Lung (tissue), 16 donors: ENCODE measurements around the gene MYO5A. TPM values are rescaled to one million over a fixed set of nuclear protein-coding genes. Genes with fewer than 3 reads are reported as not detected.
"Not testable (repeated sequence)": the region's sequence is repeated elsewhere in the genome, so short reads cannot be mapped to it uniquely, and the experiment has no call there.

ENCODE experiments used
- ATAC-seq: fragments of 200-7000 bp; cut with Tn5 transposase; one replicate; pipeline ENCODE4 v1.9.1; 2020; ENCODE audit warnings: moderate number of reproducible peaks; ENCODE audit not compliant: insufficient read depth, low FRiP score
- DNase-seq, 3 donors: peaks; one replicate each; pipeline ENCODE4 v3.0.0-alpha.2; 2013 to 2017
- H3K27ac ChIP-seq, 2 donors: one replicate each; pipeline ENCODE4 v1.5.1; 2013; ENCODE audit warnings: mild to moderate bottlenecking in 2 of 2, moderate library complexity in 2 of 2, control low read depth in 1 of 2, inconsistent platforms in 1 of 2, low read depth in 1 of 2, low read length in 1 of 2
- H3K27me3 ChIP-seq, 3 donors: one replicate each; pipeline ENCODE4 v1.5.1; 2013; ENCODE audit warnings: low read length in 2 of 3; ENCODE audit not compliant: control insufficient read depth in 3 of 3, insufficient read depth in 3 of 3
- H3K36me3 ChIP-seq, 4 donors: one replicate each; pipeline ENCODE4 v1.5.1; 2013; ENCODE audit warnings: low read length in 4 of 4, mild to moderate bottlenecking in 1 of 4, moderate library complexity in 1 of 4; ENCODE audit not compliant: control insufficient read depth in 4 of 4, insufficient read depth in 4 of 4
- H3K4me1 ChIP-seq, 5 donors: one replicate each; pipeline ENCODE4 v1.5.1; 2013; ENCODE audit warnings: low read length in 5 of 5, mild to moderate bottlenecking in 2 of 5, moderate library complexity in 1 of 5; ENCODE audit not compliant: control insufficient read depth in 5 of 5, insufficient read depth in 5 of 5
- H3K4me3 ChIP-seq: one replicate; pipeline ENCODE4 v1.5.1; 2013; ENCODE audit warnings: mild to moderate bottlenecking, control low read depth, moderate library complexity
- H3K9ac ChIP-seq, 2 donors: one replicate each; pipeline ENCODE4 v1.5.1; 2013; ENCODE audit warnings: low read length in 2 of 2, control low read depth in 1 of 2; ENCODE audit not compliant: insufficient read depth in 1 of 2
- H3K9me3 ChIP-seq, 4 donors: one replicate each; pipeline ENCODE4 v1.5.1; 2013; ENCODE audit warnings: low read length in 3 of 4, mild to moderate bottlenecking in 1 of 4, moderate library complexity in 1 of 4; ENCODE audit not compliant: control insufficient read depth in 4 of 4, insufficient read depth in 3 of 4
- CTCF ChIP-seq: IDR thresholded peaks from 2 replicates; pipeline ENCODE4 v1.5.1; 2012; ENCODE audit warnings: mild to moderate bottlenecking; ENCODE audit errors: control extremely low read depth, extremely low read depth
- WGBS, 2 donors: extraction: QIAGEN DNeasy Blood & Tissue Kit; methylation state at CpG; one replicate each; pipeline ENCODE4 v1.1.7; 2013; 5-methylcytosine and 5-hydroxymethylcytosine counted together
- long read RNA-seq, 5 donors: transcript quantifications; one replicate each; lab custom pipeline, GENCODE V29; 2026
- polyA plus RNA-seq, 2 donors: library from polyadenylated mRNA; stranded (reverse); fragments of 200-250 nt; gene quantifications; one replicate each; pipeline ENCODE4 v1.2.1, GENCODE V29; 2013
- total RNA-seq, 2 donors: library from RNA; depleted of rRNA in 1 of 2; stranded (reverse); fragments of >200 nt in 1 of 2; gene quantifications; one replicate each; pipeline ENCODE4 v1.2.1, GENCODE V29; 2014 to 2021
- donor health status: control.
- donor health status: control.
- donor health status: Bipolar disorder and iron deficiency.
- donor health status: healthy.
- donor health status: DM: yes; HTN: yes; CAD: no.

The MYO5A gene
- 10 to 100 TPM; 15.1 to 30.5 TPM for total RNA-seq
- polyA plus RNA-seq: 10 to 100 TPM in 1 of 2 donors, 1 to 10 TPM in 1; 4.5 to 11.5 TPM
- long read RNA-seq, donor 1: 0 reads
- long read RNA-seq, donor 2: 0 reads
- long read RNA-seq, donor 3: 0 reads
- long read RNA-seq, donor 4: 0 reads
- long read RNA-seq, donor 5, partial matches to known transcripts: 8 of 9 reads
- long read RNA-seq, donor 5, other reads (novel, unspliced or antisense): 0 of 9 reads

- no peak for TF ChIP-seq CTCF
- Histone ChIP-seq H3K36me3 (no peaks in the 10 kb centered on the region), H3K27ac (peak within 1 kb of the TSS; percentile 87), H3K4me1 (peaks cover 3 to 13% (median 4%) of the 10 kb centered on the region in 5 donors), H3K9me3 (no peaks in the 10 kb centered on the region), H3K27me3 (peaks cover 0 to 46% (median 42%) of the 10 kb centered on the region in 3 donors), H3K4me3 (peak within 1 kb of the TSS; percentile 91), H3K9ac (peak within 1 kb of the TSS in 1 of 2 donors; percentile 65)
- ATAC-seq (peak; percentile 96), DNase-seq (peak; percentile 60 to 74 (median 71))
- WGBS, 2 donors: 0 to 1% methylated on average over 68 to 103 of the region's 103 CpGs
Observed at GRCh38 chr15:52528564-52529340, at the start of gene MYO5A. TSS of gene MYO5A (minus strand) at chr15:52528880. CDS start at chr15:52528806, 74 bp downstream.

- WGBS, 2 donors: 97 to 98% methylated on average over 2 of the region's 2 CpGs
- no peak for ATAC-seq
- no peaks in the 10 kb centered on the region for H3K9me3 ChIP-seq
Observed at GRCh38 chr15:52576692-52577091, 48.0 kb upstream of the MYO5A start.

GRCh38 chr15:52575573-52575972, 46.9 kb upstream of the MYO5A start:
- H3K9me3 ChIP-seq, H3K27ac ChIP-seq, H3K9ac ChIP-seq, H3K36me3 ChIP-seq, H3K4me3 ChIP-seq, H3K27me3 ChIP-seq, H3K4me1 ChIP-seq, ATAC-seq, DNase-seq: not testable (repeated sequence)
- 84 to 90% methylated on average over 7 of the region's 7 CpGs for WGBS, 2 donors

More at GRCh38 chr15:52576692-52577091, 48.0 kb upstream of the MYO5A start:
- Histone ChIP-seq H3K27me3 (no peaks in the 10 kb centered on the region), H3K27ac (no peak overlapping the region), H3K4me1 (no peaks in the 10 kb centered on the region), H3K4me3 (no peak overlapping the region), H3K9ac (no peak overlapping the region), H3K36me3 (peaks cover 0 to 3% (median 0%) of the 10 kb centered on the region in 4 donors)
- DNase-seq: no peak
- TF ChIP-seq CTCF: no peak

- H3K27ac ChIP-seq: no peak overlapping the region
- no peaks in the 10 kb centered on the region for H3K36me3 ChIP-seq
- no peak overlapping the region for H3K4me3 ChIP-seq
- no peaks in the 10 kb centered on the region for H3K9me3 ChIP-seq
- no peaks in the 10 kb centered on the region for H3K27me3 ChIP-seq
- no peak for TF ChIP-seq CTCF
- no peaks in the 10 kb centered on the region for H3K4me1 ChIP-seq
- no peak for ATAC-seq
- no peak for DNase-seq
- WGBS, 2 donors: 96 to 97% methylated on average over 2 of the region's 2 CpGs
- H3K9ac ChIP-seq: no peak overlapping the region
Observed at GRCh38 chr15:52575072-52575471, 46.4 kb upstream of the MYO5A start.

- DNase-seq, ATAC-seq, H3K36me3 ChIP-seq, H3K9ac ChIP-seq, H3K27me3 ChIP-seq, H3K4me1 ChIP-seq, H3K4me3 ChIP-seq, H3K27ac ChIP-seq, H3K9me3 ChIP-seq: not testable (repeated sequence)
- WGBS, 2 donors: 97% methylated on average over 3 of the region's 3 CpGs
Observed at GRCh38 chr15:52574623-52575022, 45.9 kb upstream of the MYO5A start.
